ENCODE results near the gene CPVL.

Gene CPVL

GRCh38 chr7:29090151-29090805 lies 56.1 kb downstream of the CPVL start:
- DNase-seq: no peak

GRCh38 chr7:29087840-29088170 lies 58.5 kb downstream of the CPVL start:
- DNase-seq: no peak

GRCh38 chr7:29086545-29086944 lies 59.8 kb downstream of the CPVL start:
- DNase-seq: no peak

- no peak for DNase-seq
Measured at GRCh38 chr7:29084832-29085231, 61.5 kb downstream of the CPVL start.

- no peak for DNase-seq
Measured at GRCh38 chr7:29080803-29081202, 65.5 kb downstream of the CPVL start.

GRCh38 chr7:29078311-29079260 lies 67.8 kb downstream of the CPVL start:
- no peak for DNase-seq

- no peak for DNase-seq
Measured at GRCh38 chr7:29077854-29078253, 68.5 kb downstream of the CPVL start.

GRCh38 chr7:29077176-29077575 lies 69.2 kb downstream of the CPVL start:
- no peak for DNase-seq

GRCh38 chr7:29076631-29077030 lies 69.7 kb downstream of the CPVL start:
- no peak for DNase-seq

- no peak for DNase-seq
Measured at GRCh38 chr7:29075606-29076005, 70.7 kb downstream of the CPVL start.

GRCh38 chr7:29071203-29071874 lies 75.0 kb downstream of the CPVL start:
- DNase-seq: no peak

- no peak for DNase-seq
Measured at GRCh38 chr7:29066641-29067040, 79.7 kb downstream of the CPVL start.

GRCh38 chr7:29065181-29065857 lies 81.0 kb downstream of the CPVL start:
- DNase-seq: no peak

GRCh38 chr7:29063872-29064271 lies 82.5 kb downstream of the CPVL start:
- no peak for DNase-seq

- DNase-seq: no peak
Measured at GRCh38 chr7:29063236-29063635, 83.1 kb downstream of the CPVL start.

GRCh38 chr7:29053105-29053872 lies 93.0 kb downstream of the CPVL start:
- DNase-seq: no peak

- no peak for DNase-seq
Measured at GRCh38 chr7:29046978-29047377, 99.4 kb downstream of the CPVL start.

GRCh38 chr7:29045258-29046086 lies 100.9 kb downstream of the CPVL start:
- DNase-seq: no peak

- DNase-seq: no peak
Measured at GRCh38 chr7:29044554-29044953, 101.8 kb downstream of the CPVL start.

GRCh38 chr7:29043576-29043975 lies 102.8 kb downstream of the CPVL start:
- no peak for DNase-seq

GRCh38 chr7:29042824-29043231 lies 103.5 kb downstream of the CPVL start:
- DNase-seq: no peak
